Effector CD4-positive, alpha-beta T cell (primary cell): ENCODE results near the gene IL17RD. TPM values are rescaled to one million over a fixed set of nuclear protein-coding genes. Genes with fewer than 3 reads are reported as not detected.

ENCODE experiments used
- DNase-seq: peaks from one replicate; pipeline ENCODE4 v3.0.0-alpha.2; 2020
- total RNA-seq: gene quantifications from one replicate; lab custom pipeline; 2026; lab: John Stamatoyannopoulos, UW

Gene IL17RD
- total RNA-seq, result not detected

DNA sequence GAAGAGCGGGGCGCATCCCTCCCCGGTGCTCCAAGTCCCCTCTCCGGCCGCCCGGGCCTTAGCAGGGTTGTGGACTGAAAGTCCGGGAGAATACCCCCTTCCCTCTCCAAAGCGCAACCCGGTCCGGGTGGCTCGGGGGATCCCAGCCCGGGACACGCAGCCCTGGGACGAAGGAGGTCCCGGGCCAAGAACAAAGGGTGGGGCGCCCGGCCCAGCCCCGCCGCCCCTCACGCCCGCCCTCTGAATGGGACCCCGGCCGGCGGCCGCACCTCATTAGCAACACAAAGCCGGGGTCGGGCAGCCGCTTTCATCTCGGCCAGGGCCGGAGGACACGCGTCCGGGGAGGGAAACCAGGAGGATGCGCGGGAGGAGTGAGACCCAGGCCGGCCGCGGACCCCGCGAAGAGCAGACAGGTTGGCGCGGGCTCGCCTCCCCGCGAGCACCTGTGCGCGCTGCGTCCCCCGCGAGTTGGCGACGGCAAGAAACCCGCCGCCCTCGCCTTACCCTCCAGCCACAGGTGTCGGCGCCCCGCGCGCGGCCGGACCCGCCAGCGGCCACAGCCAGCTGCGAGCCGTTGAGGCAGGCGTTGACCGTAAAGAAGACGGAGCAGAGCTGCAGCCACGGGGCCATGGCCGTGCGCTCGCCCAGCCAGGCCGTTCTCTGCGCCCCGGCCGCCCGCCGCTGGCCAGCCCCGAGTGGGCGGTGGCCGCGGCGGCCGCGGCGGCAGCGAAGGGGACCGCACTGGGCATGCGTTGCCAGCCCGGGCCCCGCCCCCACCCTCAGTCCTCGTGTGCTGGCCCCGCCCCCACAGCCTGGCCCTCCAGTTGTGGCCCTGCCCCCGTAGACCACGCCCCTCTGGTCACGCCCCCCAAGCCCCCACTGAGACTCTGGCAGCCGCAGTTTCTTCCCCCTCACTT, at the start of gene IL17RD:
Gene IL17RD, minus strand, starts transcription at position 697 of the 917 bp plus-strand sequence. Its CDS starts 67 bp downstream, at position 630.
- no peak for DNase-seq

DNA sequence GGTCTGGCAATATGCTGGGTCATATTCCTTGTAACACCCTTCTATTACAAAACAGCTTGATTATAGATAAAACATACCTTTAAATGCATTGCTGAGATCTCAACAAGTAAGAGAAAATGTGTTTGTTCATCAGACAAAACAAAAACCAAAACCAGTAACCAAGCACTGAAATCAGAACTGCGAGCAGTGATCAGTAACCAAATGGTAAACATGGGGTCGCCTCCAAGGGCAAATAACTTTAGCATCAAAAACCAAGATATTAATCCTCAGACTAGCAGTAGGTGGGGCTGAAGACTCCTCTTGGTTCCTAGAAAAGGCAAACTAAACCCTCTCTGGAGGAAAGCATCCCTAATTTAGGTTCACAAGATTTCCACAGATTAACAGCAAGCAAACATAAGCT, 41.3 kb upstream of the IL17RD start:
- DNase-seq, result no peak

DNA sequence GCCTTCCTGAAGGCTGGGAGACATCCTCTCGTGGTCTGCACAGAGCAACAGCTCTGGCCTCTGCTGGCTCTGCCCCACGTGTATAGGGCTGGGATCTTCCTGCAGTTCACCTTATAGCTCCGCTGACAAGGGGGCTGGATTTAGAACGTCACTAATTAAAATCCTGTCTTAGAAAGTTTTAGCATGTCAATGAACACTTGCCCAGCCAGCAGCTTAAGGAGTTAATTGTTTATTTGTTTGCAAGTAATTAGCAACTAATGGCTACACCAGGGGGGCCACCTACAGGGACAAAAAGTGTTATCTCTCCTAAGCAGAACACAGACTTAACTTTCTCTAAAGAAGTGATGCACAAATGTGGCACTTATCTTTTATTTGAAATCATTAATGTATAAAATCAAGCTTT, 34.7 kb upstream of the IL17RD start, which contains the start of gene HESX1:
Gene HESX1, minus strand, starts transcription at position 84 of the 403 bp plus-strand sequence. Its CDS starts 60 bp downstream, at position 24.
- no peak for DNase-seq

DNA sequence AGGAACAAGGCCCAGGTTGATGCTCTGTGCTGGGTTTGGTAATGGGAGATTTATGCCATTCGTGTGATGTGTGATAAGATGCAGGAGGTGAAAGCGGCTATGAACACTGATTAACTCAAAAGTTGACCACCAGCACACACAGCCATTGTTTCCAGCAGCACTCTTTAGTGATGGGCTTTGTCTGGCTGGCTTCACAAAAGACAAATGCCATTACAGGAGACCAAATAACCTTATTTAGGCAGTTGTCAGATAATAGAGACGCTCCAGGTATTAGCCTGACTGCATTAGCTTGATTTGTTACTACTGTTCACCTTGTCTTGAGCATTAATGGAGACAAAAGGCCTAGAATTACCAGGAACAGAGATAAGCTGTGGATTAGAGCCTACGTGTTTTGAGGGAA, 29.5 kb upstream of the IL17RD start:
- no peak for DNase-seq

DNA sequence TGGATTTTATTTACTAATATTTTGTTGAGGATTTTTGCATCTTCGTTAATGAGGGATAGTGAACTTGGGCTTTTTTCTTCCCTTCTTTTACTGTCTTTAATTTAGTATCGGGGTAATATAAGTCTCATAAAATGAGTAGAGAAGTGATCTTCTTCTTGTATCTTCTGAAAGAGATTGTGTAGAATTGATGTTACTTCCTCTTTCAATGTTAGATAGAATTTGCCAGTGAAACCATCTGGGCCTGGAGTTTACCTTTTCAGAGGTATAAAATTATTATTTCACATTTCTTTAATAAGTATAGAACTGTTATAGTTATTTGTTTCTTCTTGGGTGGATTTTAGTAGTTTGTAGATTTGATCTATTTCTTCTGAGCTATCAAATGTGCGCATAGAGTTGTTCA, 26.9 kb upstream of the IL17RD start:
- no peak for DNase-seq

DNA sequence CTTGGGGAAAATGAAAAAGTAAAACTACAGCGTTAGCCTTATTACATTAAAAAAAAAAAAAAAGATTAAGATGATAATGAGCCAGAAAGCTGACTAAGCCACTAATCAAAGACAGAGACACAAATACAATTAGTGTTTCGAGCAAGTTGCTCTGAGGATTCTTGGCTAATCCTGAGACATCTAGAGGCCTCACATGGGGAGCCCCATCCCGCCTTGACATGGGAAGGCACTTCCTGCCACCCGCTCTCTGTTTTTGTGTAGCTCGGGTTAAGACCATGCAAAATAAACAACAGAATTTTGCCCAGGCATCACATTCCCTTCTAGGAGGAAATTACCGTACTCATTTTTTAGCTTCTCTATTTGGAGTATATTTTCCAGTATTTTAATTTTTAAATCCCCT, 19.4 kb upstream of the IL17RD start:
- DNase-seq, result no peak

DNA sequence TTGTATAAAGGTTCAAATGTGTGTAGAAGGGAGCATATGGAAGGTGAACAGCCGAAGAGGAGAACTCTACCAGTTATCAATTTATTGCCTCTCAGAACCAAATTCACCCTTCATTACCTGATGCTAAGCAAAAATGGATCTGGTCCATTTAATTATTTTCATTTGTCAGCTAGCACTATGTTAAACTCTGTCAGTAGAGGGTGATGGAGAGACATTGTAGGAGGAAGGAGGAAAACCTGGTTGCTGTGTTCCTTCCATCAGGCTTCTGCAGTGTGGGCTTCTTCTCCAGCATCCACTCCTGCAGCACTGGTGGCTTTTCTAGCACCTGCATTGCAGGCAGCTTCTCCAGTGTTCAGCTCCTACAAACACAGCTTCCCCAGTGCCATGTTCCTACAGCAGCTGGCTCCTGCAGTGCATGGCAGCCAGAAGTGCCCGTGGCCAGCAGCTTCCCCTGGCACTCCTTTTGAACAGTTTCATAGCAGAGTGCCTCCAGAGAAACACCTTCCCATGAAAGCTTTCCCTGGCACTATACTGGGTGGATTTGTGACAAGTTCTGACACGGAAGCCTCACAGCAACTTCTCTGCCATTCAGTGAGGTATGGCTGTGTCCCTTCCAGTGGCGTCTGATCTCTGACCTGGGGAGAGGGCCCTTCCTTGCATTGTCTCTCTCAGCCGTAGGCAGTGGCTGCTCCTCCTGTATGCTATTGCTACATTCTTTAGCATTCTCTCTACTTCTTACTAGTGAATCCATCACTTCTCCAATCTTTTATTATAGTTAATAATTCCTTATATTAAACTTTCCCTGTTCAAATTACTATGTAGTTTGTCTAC, 14.6 kb upstream of the IL17RD start:
- DNase-seq, result no peak

DNA sequence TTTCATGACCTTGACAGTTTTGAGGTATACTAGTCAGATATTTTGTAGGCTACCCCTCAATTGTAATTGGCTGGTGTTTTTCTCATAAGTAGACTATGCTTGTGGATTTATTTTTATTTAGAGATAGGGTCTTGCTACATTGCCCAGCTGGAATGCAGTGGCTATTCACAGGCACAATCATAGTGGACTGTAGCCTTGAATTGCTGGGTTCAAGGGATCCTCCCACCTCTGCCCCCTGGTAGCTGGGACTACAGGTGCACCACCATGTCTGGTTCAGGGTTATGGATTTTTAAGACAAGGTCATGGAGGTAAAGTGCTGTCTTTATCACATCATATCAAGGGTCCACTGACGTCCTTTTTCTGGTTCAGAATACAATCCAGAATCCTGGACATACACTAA, 10.9 kb upstream of the IL17RD start:
- DNase-seq, result no peak

DNA sequence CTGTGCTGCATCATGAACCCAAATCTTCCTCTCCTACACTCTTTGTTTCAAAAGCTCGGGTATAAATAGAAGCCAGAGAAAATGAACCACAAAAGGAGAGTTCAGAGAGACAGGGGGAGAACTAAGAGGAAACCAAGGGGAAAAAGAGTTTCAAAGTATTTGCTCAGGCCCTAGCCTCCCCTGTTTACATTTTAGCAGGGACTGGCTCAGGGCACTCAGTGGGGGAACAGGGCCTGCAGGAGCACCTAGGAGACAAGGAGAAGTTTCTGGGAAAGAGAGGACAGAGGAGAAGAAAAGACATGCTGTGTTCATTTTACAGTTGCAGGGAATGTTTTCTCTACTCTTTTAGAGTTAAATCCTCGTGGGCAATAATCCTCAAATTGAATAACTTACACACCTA, 8.5 kb upstream of the IL17RD start:
- no peak for DNase-seq

DNA sequence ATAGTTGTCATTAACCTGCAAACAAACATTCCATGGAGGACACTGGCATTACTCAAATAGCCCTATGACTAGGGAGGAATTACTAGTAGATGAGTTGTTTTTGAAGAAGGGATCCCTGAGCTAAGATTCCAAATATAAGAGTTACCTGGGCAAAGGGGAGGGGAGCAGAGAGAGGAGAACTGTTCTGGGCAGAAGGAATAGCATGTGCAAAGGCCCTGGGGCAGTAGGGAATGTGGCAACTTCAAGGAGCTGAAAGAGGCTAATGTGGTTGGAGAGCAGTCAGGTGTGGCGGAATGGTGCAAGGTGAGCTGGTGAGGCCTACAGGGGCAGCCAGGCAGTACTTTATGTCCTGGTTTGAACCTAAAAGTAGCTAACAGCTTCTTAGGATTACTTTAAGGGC, 5.8 kb upstream of the IL17RD start:
- no peak for DNase-seq

DNA sequence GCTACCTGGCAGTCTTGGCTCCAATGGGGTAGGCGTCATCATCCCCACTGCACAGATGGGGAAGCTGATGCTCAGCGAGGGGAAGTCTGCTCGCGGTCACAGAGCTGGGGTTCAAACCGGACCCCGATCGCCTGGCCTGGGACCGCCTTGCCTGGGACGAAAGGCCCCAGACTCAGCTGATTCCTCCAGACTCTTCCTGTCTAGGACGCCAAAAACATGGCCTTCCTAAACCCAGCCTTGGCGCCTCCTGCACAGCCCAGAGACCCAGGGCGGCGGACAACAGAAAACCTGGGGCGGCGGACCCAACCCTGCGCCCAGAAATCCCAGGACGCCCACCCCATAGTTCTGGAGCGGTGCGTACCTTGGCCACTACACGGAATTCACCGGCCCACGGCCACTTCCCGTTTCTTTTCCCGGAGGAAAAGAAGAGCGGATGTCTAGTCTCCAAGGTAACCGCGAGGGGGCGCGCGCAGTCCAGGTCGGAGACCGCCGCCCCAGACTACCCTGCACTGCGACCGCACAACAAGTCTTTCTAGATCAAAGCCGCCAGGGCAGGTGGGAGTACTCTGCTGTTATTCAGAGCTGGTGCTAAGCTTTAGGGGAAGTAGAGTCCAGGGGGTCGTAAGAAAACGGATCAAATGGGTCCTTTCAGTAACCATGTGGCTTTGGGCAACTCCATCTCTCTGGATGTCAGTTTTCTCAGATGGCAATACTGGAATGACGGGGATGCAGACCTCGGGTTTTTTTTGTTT, 4.9 kb upstream of the IL17RD start:
- peak; percentile 47 for DNase-seq

DNA sequence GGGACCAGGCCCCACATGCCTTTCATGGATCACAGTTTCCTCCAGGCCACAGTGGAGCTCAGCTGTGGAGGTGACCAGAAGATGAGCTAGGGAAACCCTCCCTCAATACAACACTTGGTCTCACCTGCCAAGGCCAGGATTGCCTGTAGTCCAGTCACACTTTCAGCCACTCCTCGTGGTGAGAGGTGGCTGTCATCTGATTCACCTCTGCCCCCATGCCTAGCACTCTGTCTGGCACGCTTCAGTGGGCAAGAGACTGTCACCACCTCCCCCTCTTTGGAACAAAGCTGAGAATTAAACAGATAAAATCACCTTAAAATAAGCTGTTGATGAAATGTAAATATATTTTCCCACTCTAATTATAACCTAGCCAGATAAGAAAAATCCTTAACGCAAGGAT, 4.0 kb upstream of the IL17RD start:
- no peak for DNase-seq

DNA sequence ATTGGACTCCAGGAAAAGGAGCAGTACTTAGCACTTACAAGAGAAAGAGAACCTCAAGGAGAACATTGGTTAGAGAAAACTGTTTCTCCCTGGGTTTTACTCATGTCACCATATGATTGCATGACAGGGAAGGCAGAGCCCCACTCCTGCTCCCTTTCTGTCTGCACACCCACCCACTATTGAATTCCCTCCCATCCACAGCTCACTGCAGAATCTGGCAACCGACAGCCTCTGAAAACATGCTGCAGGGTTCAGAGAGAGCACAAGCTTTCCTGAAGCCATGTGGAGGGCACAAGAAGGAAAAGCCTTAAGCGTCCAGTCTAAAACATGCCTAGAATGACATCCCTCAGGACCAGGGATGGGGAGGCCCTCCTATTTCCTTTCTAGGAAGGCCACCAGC, 3.0 kb upstream of the IL17RD start:
- no peak for DNase-seq

DNA sequence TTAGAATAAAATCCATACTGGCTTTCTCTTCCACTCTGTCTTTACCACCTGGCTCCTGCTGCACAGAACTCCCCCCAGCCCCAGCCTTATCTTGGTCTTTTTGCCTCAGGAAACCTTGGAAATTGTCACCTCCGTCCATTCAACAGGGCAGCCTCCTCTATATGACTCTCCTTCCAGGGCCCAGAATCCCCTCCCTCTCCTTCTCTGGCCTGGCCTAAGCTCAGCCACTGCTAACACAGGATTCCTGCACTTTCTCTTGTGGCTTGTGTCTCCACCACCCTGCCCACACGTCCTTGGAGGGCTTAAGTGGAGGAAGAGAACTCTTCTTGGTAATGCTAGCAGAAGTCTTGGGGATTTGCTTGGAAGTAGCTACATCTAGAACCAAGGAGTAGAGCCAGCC, 1.5 kb upstream of the IL17RD start:
- no peak for DNase-seq

DNA sequence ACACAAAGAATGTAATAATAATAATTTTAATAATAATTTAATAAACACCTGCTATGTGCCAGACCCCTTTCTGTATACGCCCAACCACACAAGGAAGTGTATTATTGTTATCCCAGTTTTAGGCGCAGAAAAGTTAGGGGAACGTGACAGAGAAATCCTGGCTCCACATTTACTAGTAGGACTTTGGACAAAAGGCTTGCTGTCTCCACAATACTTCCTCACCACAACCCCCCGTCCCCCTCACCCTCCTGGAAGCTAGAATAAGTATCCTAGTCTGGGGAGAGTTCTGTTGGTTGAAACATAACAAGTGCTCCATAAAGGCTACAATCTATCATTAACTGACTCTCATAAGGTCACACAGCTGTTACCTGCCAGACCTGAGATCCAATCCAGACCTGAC, 488 bp upstream of the IL17RD start:
- no peak for DNase-seq

DNA sequence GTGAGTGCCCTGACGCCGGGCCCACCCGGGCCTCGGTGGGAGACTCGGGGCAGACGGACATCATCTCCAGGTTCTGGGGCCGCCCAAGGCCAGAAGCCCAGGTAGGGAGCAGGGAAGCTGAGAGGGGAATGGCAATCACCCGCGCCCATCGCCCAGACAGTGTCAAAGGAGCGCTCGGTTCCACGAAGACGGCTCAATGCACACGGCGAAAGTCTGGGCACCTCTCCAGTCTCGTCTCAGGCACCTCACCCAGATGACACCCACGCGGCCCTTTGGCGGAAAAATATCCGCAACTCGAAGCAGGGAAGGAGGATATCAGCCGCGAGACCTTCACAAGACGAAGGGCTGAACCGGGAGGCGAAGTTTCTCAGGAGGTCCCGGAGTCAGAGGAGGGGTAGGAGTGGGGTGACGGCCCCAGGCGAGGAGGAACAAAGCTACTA, 916 bp downstream of the IL17RD start:
- DNase-seq, result no peak

DNA sequence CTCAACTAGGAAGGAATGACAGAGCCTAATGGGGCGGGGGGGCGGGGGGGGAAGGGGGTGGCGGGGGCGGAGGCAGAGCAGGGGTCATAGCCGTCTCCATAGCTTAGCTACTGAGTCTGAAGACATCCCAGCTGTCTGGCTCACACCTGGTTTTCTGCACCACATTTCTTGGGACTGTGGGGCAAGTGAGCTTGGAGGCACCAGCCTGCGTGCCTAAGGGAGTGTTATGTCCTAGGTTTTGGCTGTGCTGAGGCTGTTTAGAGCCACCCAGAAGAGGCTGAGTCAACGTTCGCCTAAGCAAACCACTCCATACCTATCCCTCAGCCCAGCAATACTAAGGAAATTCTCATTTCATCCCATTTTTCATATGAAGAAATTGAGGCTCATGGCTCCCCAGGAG, 1.4 kb downstream of the IL17RD start:
- DNase-seq, result no peak

DNA sequence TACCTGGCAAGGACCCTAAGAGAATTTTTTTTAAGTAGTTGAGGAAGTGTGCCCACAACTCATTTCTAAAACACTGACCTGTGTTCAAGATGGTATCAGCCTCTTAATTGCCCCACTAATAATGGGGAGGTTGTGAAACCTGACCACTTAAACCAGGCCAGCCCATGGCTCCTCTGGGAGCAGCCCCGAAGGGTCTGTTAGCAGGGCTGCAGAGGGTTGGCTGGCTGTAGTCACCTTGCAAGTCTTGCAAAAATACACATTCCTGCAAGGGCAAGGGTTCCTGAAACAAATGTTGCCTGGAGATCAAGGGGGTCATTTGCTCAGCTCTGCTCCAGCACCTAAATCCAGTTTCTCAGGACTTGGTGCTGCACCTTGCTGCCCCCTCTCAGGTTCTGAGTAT, 3.2 kb downstream of the IL17RD start:
- DNase-seq, result no peak

DNA sequence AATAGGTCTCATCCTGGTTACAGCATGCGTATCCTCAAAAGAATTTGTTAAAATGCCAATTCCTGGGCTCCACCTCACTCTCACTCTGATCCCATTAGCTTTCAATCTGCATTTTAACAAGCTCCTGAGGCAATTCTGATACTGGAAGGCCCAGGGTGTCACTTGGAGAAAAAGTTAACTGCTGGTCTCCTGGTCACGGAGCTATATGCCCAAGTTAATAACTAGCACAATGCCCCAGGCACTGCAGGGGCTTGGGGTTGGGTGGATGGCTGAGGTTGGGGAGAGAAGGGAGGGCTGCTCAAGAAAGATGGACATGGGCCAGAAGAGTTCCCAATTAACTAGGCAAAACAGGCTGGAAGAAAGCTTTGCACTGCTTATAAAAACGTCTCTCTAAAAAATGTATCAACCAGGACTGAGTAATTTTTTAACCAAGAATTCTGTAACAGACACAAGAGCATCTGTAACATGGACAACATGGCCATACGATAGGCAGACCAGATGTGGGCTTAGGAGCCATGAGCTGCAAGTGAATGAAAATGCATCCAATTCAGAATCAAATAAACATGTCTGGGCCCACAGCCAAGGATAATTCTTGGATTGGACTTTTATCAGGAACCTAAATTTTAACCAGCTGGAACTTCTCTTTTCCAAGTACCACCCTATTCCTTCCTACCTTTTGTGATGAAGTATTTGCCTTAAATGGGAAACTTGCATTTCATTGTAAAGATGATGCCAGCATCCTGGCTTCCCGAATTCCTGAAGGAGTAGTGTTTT, 4.2 kb downstream of the IL17RD start:
- DNase-seq, result no peak

DNA sequence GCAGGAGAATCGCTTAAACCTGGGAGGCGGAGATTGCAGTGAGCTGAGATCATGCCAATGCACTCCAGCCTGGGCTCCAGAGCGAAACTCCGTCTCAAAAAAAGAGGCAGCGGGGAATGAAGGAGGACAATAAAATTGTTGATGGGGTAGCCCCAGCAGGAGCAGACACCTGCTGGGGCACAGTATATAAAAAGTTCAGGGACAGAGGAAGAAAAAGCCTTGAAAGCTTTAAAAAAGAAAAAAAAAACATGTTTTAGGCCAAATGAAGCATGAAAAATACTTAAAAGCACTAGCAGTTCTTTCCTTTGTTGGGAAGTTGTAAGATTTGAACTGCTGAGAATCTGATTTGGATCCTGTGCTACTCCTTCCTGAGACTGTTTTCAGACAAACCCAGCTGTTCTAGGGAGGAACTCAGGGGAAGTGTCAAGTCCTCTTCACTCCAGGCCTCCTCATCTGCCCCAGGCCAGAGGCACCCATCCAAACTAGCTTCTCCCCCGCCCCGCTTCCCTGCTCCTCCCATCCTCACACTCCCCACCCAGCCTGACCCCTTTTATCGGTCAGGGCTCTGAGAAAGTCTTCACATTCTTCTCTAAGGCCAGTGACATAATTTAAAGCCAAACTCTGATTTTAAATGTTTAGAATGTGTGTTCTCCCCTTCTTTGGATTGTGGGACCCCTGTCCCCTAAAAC, 4.9 kb downstream of the IL17RD start:
- DNase-seq, result no peak
